Endothelial cell (in vitro differentiated cells): Measurements from ENCODE around the gene NPHS1. TPM values are rescaled to one million over a fixed set of nuclear protein-coding genes. Genes with fewer than 3 reads are reported as not detected.

Experiments
- DNase-seq: peaks from one replicate; pipeline ENCODE4 v3.0.0; 2021; ENCODE audit warnings: low spot score
- H3K27ac Mint-ChIP-seq: one replicate; pipeline ENCODE4 v1.8.0; 2021; ENCODE audit warnings: mixed read lengths, inconsistent platforms; ENCODE audit not compliant: unreplicated experiment
- H3K27me3 Mint-ChIP-seq: one replicate; pipeline ENCODE4 v1.8.0; 2021; ENCODE audit warnings: mild to moderate bottlenecking, moderate library complexity, mixed read lengths, inconsistent platforms; ENCODE audit not compliant: unreplicated experiment
- H3K36me3 Mint-ChIP-seq: one replicate; pipeline ENCODE4 v1.8.0; 2021; ENCODE audit warnings: mild to moderate bottlenecking, low read depth, mixed read lengths, inconsistent platforms; ENCODE audit not compliant: unreplicated experiment
- H3K4me1 Mint-ChIP-seq: one replicate; pipeline ENCODE4 v1.8.0; 2021; ENCODE audit warnings: mild to moderate bottlenecking, mixed read lengths, inconsistent platforms; ENCODE audit not compliant: unreplicated experiment
- H3K4me3 Mint-ChIP-seq: one replicate; pipeline ENCODE4 v1.8.0; 2021; ENCODE audit warnings: mild to moderate bottlenecking, mixed read lengths, inconsistent platforms; ENCODE audit not compliant: unreplicated experiment
- H3K9me3 Mint-ChIP-seq: one replicate; pipeline ENCODE4 v1.8.0; 2021; ENCODE audit warnings: mixed read lengths, inconsistent platforms; ENCODE audit not compliant: unreplicated experiment
- total RNA-seq: library from RNA; stranded (reverse); fragmentation: NEBNext Ultra II Directional; extraction: Animal tissue kit (Norgen Biotek cat#: 25700); gene quantifications from one replicate; pipeline ENCODE4 v1.2.1, GENCODE V29; 2021; ENCODE audit not compliant: unreplicated experiment
- TF ChIP-seq, protein P1 (sequence below): fragments of 200-600 bp; sonication (generic); IDR thresholded peaks from one replicate; pipeline ENCODE4 v1.5.0; 2021; ENCODE audit warnings: antibody characterized with exemption; ENCODE audit not compliant: unreplicated experiment

The NPHS1 gene
- total RNA-seq, 1 donor from 2014 or later = not detected

- Mint-ChIP-seq H3K4me3 (peak overlapping the region; percentile 62), H3K27me3 (no peaks in the 10 kb centered on the region), H3K36me3 (peaks cover 30% of the 10 kb centered on the region)
Measured at GRCh38 chr19:35890113-35890650, 37.9 kb upstream of the NPHS1 start.

DNA sequence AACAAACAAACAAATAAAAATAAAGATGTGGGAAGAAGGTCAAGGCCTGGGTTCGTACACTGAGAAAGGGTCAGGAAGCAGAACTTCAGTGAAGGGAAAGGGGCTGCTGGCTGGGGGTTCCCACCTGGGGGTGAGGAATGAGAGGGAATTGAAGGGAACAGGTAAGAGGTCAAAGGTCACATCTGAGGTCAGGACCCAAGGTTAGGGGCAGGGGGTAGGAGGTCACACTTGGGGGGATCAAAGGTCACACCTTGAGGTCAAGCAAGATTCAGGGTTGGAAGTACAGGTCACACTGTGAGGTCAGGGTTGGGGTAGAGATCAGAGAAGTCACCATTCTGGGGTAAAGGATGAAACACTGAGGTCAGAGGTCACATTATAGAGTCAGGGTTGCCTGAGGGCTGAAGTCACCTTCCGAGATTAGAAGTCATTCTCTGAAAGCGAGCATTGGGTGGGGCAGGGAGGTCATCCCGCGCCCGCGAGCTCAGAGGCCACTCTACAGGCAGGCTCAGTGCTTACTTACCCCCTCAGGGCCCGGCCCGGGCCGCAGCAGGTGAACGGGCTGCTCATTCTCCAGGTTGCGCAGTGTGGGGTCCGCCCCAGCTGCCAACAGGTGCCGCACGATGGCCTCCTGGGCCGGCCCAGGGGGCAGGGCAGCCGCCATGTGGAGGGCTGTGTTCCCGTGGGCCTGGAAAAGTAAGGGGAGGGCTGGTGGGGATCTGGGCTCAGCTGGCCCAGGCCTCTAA lies 37.2 kb upstream of the NPHS1 start:
- TF ChIP-seq, protein P1, sequence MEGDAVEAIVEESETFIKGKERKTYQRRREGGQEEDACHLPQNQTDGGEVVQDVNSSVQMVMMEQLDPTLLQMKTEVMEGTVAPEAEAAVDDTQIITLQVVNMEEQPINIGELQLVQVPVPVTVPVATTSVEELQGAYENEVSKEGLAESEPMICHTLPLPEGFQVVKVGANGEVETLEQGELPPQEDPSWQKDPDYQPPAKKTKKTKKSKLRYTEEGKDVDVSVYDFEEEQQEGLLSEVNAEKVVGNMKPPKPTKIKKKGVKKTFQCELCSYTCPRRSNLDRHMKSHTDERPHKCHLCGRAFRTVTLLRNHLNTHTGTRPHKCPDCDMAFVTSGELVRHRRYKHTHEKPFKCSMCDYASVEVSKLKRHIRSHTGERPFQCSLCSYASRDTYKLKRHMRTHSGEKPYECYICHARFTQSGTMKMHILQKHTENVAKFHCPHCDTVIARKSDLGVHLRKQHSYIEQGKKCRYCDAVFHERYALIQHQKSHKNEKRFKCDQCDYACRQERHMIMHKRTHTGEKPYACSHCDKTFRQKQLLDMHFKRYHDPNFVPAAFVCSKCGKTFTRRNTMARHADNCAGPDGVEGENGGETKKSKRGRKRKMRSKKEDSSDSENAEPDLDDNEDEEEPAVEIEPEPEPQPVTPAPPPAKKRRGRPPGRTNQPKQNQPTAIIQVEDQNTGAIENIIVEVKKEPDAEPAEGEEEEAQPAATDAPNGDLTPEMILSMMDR = no peak
- no peak for DNase-seq
- no peak overlapping the region for H3K27ac Mint-ChIP-seq
- H3K4me1 Mint-ChIP-seq = no peaks in the 10 kb centered on the region
- H3K9me3 Mint-ChIP-seq = no peaks in the 10 kb centered on the region
- peaks cover 30% of the 10 kb centered on the region for H3K36me3 Mint-ChIP-seq
- H3K27me3 Mint-ChIP-seq = no peaks in the 10 kb centered on the region
- peak overlapping the region; percentile 82 for H3K4me3 Mint-ChIP-seq

More at GRCh38 chr19:35890113-35890650, 37.9 kb upstream of the NPHS1 start:
- TF ChIP-seq, protein P1 = no peak
- Mint-ChIP-seq H3K4me1 (no peaks in the 10 kb centered on the region), H3K27ac (no peak overlapping the region), H3K9me3 (no peaks in the 10 kb centered on the region)
- no peak for DNase-seq

GRCh38 chr19:35888398-35888797 lies 36.1 kb upstream of the NPHS1 start:
- Mint-ChIP-seq H3K36me3 (peaks cover 30% of the 10 kb centered on the region), H3K27ac (peak overlapping the region; percentile 27), H3K9me3 (no peaks in the 10 kb centered on the region), H3K4me1 (no peaks in the 10 kb centered on the region), H3K27me3 (no peaks in the 10 kb centered on the region), H3K4me3 (peak overlapping the region; percentile 58)
- DNase-seq = no peak
- TF ChIP-seq, protein P1 = no peak

DNA sequence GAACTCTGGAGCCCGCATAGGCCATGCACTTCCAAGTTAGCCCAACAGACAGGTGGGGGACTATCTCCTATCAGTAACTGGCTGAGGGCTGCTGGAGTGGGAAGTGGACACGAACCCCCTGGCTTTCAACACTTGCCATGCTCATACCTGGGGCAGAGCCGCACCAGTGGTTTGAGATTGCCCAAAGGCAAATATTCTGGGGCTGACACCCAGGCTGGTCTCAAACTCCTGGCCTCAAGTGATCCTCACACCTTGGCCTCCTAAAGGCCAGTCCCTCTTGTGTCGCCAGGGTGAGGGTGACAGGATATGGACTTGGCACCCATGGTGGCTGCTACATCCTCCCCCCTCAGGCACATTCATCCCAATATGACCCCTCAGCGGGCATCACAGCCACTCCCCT lies 34.9 kb upstream of the NPHS1 start:
- no peak for DNase-seq

DNA sequence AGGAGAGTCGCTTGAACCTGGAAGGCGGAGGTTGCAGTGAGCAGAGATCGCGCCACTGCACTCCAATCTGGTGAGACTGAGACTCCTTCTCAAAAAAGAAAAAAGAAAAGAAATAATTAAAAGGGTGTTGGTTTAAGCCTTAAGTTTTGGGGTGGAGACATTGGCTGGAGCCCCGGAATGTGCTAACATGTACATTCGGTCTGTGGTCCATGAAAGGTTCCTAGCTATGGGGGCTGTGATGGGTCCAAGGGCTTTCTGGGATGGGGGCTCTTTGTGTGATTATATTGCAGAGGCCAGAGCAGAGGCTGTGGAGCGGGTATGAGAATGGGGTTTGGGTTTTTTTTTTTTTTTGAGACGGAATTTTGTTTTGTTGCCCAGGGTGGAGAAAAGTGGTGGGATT lies 33.6 kb upstream of the NPHS1 start:
- no peak overlapping the region for H3K4me3 Mint-ChIP-seq
- peaks cover 2% of the 10 kb centered on the region for H3K27me3 Mint-ChIP-seq
- DNase-seq = no peak
- H3K27ac Mint-ChIP-seq = no peak overlapping the region
- TF ChIP-seq, protein P1 = no peak
- no peaks in the 10 kb centered on the region for H3K9me3 Mint-ChIP-seq
- no peaks in the 10 kb centered on the region for H3K4me1 Mint-ChIP-seq
- H3K36me3 Mint-ChIP-seq = peaks cover 28% of the 10 kb centered on the region

More for the DNA sequence above, 34.9 kb upstream of the NPHS1 start:
- TF ChIP-seq, protein P1 = no peak
- Mint-ChIP-seq H3K4me1 (no peaks in the 10 kb centered on the region), H3K27me3 (no peaks in the 10 kb centered on the region), H3K9me3 (no peaks in the 10 kb centered on the region), H3K4me3 (no peak overlapping the region), H3K27ac (no peak overlapping the region), H3K36me3 (peaks cover 30% of the 10 kb centered on the region)
